ENCODE data around the gene NOS1AP. TPM values are rescaled to one million over a fixed set of nuclear protein-coding genes. Genes with fewer than 3 reads are reported as not detected.

The NOS1AP gene
- polyA plus RNA-seq, 3 donors: 0.12 TPM; not detected in 2

DNA sequence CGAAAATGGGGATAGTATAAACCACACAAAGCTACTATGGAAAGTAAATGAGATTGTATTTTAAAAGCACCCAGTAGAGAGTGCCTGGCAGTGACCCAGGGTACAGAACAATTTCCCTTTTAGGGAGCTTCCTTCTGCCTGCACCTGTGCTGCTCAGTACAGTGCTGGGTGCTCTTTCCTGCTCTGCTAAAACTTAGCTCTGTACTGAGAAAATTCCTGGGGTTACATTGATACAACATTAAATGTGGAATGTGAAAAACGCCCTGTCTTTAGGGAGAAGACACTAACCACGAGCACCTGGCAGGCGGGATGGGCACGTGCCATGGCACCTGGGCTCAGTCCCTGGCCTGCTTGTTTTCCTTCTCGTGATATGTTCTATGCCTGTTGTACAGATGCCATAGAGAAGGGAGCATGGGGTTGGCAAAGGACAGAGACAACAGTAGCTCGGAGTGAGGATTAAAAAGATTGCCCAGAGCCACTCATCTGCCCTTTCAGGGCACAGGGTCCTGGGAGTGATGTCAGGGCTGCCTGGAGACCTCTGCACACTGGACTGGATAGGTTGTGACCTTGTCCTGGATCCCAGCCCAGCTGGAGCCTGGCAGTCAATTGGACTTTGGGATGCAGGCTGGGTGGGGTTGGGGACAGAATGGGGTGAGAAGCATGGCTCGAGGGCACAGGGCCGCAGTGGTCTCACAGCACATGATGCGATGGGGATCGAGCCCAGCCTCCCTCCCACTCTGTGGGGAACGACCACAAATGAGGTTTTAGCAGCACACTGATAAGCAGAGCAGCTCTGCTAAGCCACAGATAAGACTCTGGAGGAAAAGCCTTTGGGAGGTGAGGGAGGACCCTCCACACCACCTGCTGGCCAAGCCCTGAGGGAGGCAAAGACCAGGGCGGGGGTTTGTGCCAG lies 302.9 kb downstream of the NOS1AP start:
- Mint-ChIP-seq H3K27ac (no peak overlapping the region), H3K36me3 (peaks cover 0 to 2% of the 10 kb centered on the region in 2 donors), H3K9me3 (peaks cover 0 to 2% (median 0%) of the 10 kb centered on the region in 7 donors), H3K4me1 (no peaks in the 10 kb centered on the region), H3K4me3 (no peak overlapping the region), H3K27me3 (ENCODE audit: low read depth in 3 of 3) (peaks cover 1 to 6% (median 2%) of the 10 kb centered on the region in 3 donors)
- DNase-seq: no peak
- no peak overlapping the region for H2AFZ ChIP-seq (ENCODE audit: insufficient read depth, low read depth, low read length, poor library complexity, severe bottlenecking)
- no peaks in the 10 kb centered on the region for H3K79me2 ChIP-seq (ENCODE audit: insufficient read depth, low read length)
- TF ChIP-seq, protein P1, sequence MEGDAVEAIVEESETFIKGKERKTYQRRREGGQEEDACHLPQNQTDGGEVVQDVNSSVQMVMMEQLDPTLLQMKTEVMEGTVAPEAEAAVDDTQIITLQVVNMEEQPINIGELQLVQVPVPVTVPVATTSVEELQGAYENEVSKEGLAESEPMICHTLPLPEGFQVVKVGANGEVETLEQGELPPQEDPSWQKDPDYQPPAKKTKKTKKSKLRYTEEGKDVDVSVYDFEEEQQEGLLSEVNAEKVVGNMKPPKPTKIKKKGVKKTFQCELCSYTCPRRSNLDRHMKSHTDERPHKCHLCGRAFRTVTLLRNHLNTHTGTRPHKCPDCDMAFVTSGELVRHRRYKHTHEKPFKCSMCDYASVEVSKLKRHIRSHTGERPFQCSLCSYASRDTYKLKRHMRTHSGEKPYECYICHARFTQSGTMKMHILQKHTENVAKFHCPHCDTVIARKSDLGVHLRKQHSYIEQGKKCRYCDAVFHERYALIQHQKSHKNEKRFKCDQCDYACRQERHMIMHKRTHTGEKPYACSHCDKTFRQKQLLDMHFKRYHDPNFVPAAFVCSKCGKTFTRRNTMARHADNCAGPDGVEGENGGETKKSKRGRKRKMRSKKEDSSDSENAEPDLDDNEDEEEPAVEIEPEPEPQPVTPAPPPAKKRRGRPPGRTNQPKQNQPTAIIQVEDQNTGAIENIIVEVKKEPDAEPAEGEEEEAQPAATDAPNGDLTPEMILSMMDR (IDR thresholded peaks at IDR 0.05): no peak
- no peaks in the 10 kb centered on the region for H4K20me1 ChIP-seq (ENCODE audit: insufficient read depth, low read length)
- intact Hi-C loops (cut with micrococcal nuclease): no loop called here
- H3K9me3 ChIP-seq (replicated peaks in 1 of 2; ENCODE audit: control insufficient read depth in 1 of 2, insufficient read depth in 1 of 2, low read length in 2 of 2): no peaks in the 10 kb centered on the region
- no peaks in the 10 kb centered on the region for H3K4me1 ChIP-seq (ENCODE audit: control insufficient read depth in 1 of 2, insufficient read depth in 2 of 2, low read length in 2 of 2)
- H3K27me3 ChIP-seq (ENCODE audit: control insufficient read depth in 2 of 2, insufficient read depth in 2 of 2, low read length in 2 of 2): no peaks in the 10 kb centered on the region
- H3K4me2 ChIP-seq (replicated peaks; ENCODE audit: extremely low read depth, low read length, poor library complexity, severe bottlenecking): no peak overlapping the region
- 48% methylated on average over 8 of the region's 13 CpGs for WGBS (ENCODE audit: insufficient coverage)
- H3K4me3 ChIP-seq (replicated peaks in 1 of 3; ENCODE audit: low read depth in 2 of 3, low read length in 3 of 3): no peak overlapping the region
- no peak overlapping the region for H3K27ac ChIP-seq (ENCODE audit: low read depth in 1 of 2, low read length in 2 of 2)
- H3K9ac ChIP-seq (ENCODE audit: insufficient read depth, low read length, poor library complexity, severe bottlenecking): no peak overlapping the region
- H3K36me3 ChIP-seq (replicated peaks in 1 of 2; ENCODE audit: control insufficient read depth in 1 of 2, insufficient read depth in 2 of 2, low read length in 2 of 2): peaks cover 0 to 5% of the 10 kb centered on the region in 2 donors

DNA sequence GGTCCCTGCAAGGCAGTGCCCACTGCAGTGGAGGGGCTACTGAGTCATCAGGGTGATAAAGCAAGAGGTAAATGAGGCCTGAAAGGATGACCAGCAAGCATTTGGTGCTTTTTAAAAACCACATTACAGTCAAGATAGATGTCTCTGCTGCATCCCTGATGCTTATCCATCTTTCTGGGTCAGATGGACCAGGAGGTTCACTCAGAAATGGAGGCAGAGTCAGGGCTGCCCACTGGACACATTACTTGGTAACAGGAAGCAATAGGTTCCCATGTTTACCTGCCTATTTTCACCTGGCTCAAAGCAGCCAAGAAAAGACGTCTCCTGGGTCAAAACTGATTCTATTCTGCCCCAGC lies 303.6 kb downstream of the NOS1AP start:
- H3K4me3 ChIP-seq (replicated peaks in 1 of 3; ENCODE audit: low read depth in 2 of 3, low read length in 3 of 3): no peak overlapping the region
- Mint-ChIP-seq H3K4me1 (no peaks in the 10 kb centered on the region), H3K36me3 (peaks cover 0 to 2% of the 10 kb centered on the region in 2 donors), H3K4me3 (no peak overlapping the region), H3K9me3 (peaks cover 0 to 1% (median 0%) of the 10 kb centered on the region in 7 donors), H3K27me3 (ENCODE audit: low read depth in 3 of 3) (peaks cover 1 to 6% (median 2%) of the 10 kb centered on the region in 3 donors), H3K27ac (no peak overlapping the region)
- peaks cover 0 to under 1% of the 10 kb centered on the region in 2 donors for H3K36me3 ChIP-seq (replicated peaks in 1 of 2; ENCODE audit: control insufficient read depth in 1 of 2, insufficient read depth in 2 of 2, low read length in 2 of 2)
- H3K9me3 ChIP-seq (replicated peaks in 1 of 2; ENCODE audit: control insufficient read depth in 1 of 2, insufficient read depth in 1 of 2, low read length in 2 of 2): no peaks in the 10 kb centered on the region
- no peaks in the 10 kb centered on the region for H3K27me3 ChIP-seq (ENCODE audit: control insufficient read depth in 2 of 2, insufficient read depth in 2 of 2, low read length in 2 of 2)
- no peaks in the 10 kb centered on the region for H4K20me1 ChIP-seq (ENCODE audit: insufficient read depth, low read length)
- no peak overlapping the region for H3K27ac ChIP-seq (ENCODE audit: low read depth in 1 of 2, low read length in 2 of 2)
- H3K9ac ChIP-seq (ENCODE audit: insufficient read depth, low read length, poor library complexity, severe bottlenecking): no peak overlapping the region
- H2AFZ ChIP-seq (ENCODE audit: insufficient read depth, low read depth, low read length, poor library complexity, severe bottlenecking): no peak overlapping the region
- intact Hi-C loops (cut with micrococcal nuclease): no loop called here
- no peak overlapping the region for H3K4me2 ChIP-seq (replicated peaks; ENCODE audit: extremely low read depth, low read length, poor library complexity, severe bottlenecking)
- H3K4me1 ChIP-seq (ENCODE audit: control insufficient read depth in 1 of 2, insufficient read depth in 2 of 2, low read length in 2 of 2): no peaks in the 10 kb centered on the region
- TF ChIP-seq, protein P1 (IDR thresholded peaks at IDR 0.05): no peak
- H3K79me2 ChIP-seq (ENCODE audit: insufficient read depth, low read length): no peaks in the 10 kb centered on the region
- no peak for DNase-seq
- no CpG with 5 or more reads among the region's 1 CpG for WGBS (ENCODE audit: insufficient coverage)
